Activated gamma-delta T cell (primary cell): ENCODE data around the gene RPH3AL.
"Not testable (repeated sequence)": the region's sequence is repeated elsewhere in the genome, so short reads cannot be mapped to it uniquely, and the experiment has no call there.

Experiments used
- DNase-seq: peaks from one replicate; lab custom pipeline; 2025; lab: John Stamatoyannopoulos, UW

Gene RPH3AL

GRCh38 chr17:379531-380465 is 27.2 kb upstream of the RPH3AL start:
- DNase-seq, result no peak

- DNase-seq, result no peak
Observed at GRCh38 chr17:378068-378467, 25.5 kb upstream of the RPH3AL start.

GRCh38 chr17:376936-377863 is 24.6 kb upstream of the RPH3AL start:
- DNase-seq, result no peak

- no peak for DNase-seq
Observed at GRCh38 chr17:373613-374230, 21.1 kb upstream of the RPH3AL start.

- DNase-seq, result no peak
Observed at GRCh38 chr17:372157-373152, 19.8 kb upstream of the RPH3AL start.

GRCh38 chr17:371583-371982 is 19.0 kb upstream of the RPH3AL start:
- DNase-seq, result no peak

GRCh38 chr17:367656-368055 is 15.0 kb upstream of the RPH3AL start:
- DNase-seq, result not testable (repeated sequence)

GRCh38 chr17:366657-367615 is 14.3 kb upstream of the RPH3AL start:
- not testable (repeated sequence) for DNase-seq

GRCh38 chr17:364766-365165 is 12.2 kb upstream of the RPH3AL start:
- DNase-seq, result no peak

- no peak for DNase-seq
Observed at GRCh38 chr17:364308-364707, 11.7 kb upstream of the RPH3AL start.

- no peak for DNase-seq
Observed at GRCh38 chr17:362721-363120, 10.1 kb upstream of the RPH3AL start.

GRCh38 chr17:360092-360750 is 7.6 kb upstream of the RPH3AL start:
- DNase-seq, result no peak

- no peak for DNase-seq
Observed at GRCh38 chr17:358491-359151, 6.0 kb upstream of the RPH3AL start.

- DNase-seq, result no peak
Observed at GRCh38 chr17:357644-358043, 5.0 kb upstream of the RPH3AL start.

GRCh38 chr17:356671-357434 is 4.2 kb upstream of the RPH3AL start:
- DNase-seq, result no peak

- no peak for DNase-seq
Observed at GRCh38 chr17:354651-355556, 2.3 kb upstream of the RPH3AL start.

GRCh38 chr17:353838-354234 is 1.2 kb upstream of the RPH3AL start:
- no peak for DNase-seq
